Fibroblast of pulmonary artery (primary cell): ENCODE measurements around the gene PFN4.
"Not testable (repeated sequence)": the region's sequence is repeated elsewhere in the genome, so short reads cannot be mapped to it uniquely, and the experiment has no call there.

Experiments
- DNase-seq: peaks from one replicate; pipeline ENCODE4 v3.0.0-alpha.2; 2010; ENCODE audit warnings: low read depth
- H3K4me3 ChIP-seq: replicated peaks from 2 replicates; pipeline ENCODE4 v1.5.1; 2011; ENCODE audit warnings: low read depth, mild to moderate bottlenecking, control low read depth, low read length, moderate library complexity
- CTCF ChIP-seq: IDR thresholded peaks from 2 replicates; pipeline ENCODE4 v1.5.1; 2011; ENCODE audit warnings: mild to moderate bottlenecking, control low read depth, low read length, inconsistent platforms; ENCODE audit errors: missing control alignments

Gene PFN4

GRCh38 chr2:24160761-24161160, 37.6 kb upstream of the PFN4 start:
- DNase-seq = no peak
- no peak overlapping the region for H3K4me3 ChIP-seq
- no peak for TF ChIP-seq CTCF

- H3K4me3 ChIP-seq = no peak overlapping the region
- TF ChIP-seq CTCF = no peak
- no peak for DNase-seq
Observed at GRCh38 chr2:24159708-24160107, 36.6 kb upstream of the PFN4 start.

DNA sequence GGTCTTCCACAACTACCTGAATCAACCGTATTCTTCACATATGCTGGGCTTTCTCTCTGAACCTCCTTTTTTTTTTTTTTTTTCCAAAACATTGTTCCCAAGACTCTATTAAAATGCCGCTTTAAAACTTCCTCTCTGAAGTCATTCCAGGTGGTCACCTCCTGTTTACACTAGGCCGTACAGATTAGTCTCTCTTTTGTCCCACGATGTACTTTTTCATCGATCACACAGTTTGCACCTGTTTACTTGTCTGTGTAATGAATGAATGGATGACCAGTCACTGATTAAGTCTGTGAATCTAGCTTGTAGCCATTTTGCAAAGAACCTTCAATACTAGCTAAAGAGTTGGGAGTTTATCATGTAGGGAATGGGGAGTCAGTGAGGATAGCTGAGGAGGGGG, 35.0 kb upstream of the PFN4 start:
- no peak for DNase-seq
- no peak for TF ChIP-seq CTCF
- H3K4me3 ChIP-seq = no peak overlapping the region

- TF ChIP-seq CTCF = no peak
- DNase-seq = no peak
- no peak overlapping the region for H3K4me3 ChIP-seq
Observed at GRCh38 chr2:24153478-24153877, 30.3 kb upstream of the PFN4 start.

- no peak for TF ChIP-seq CTCF
- H3K4me3 ChIP-seq = no peak overlapping the region
- no peak for DNase-seq
Observed at GRCh38 chr2:24152413-24153197, 29.5 kb upstream of the PFN4 start.

DNA sequence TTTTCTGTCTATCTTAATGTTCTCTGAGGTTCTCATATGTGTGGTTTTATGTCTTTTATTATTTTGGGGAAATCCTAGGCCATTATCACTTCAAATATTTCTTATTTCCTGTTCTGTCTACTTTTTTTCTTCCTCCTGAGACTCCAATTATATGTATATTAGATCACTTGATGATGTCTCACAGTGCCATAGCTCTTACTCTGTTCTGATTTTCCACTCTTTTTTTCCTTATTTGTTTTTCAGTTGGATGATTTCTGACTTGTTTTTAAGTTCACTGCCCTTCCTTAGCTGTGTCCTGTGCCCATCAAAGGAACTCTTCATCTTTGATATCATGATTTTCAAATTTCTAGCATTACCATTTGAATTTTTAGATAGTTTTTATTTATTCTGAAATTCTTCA, 24.2 kb upstream of the PFN4 start:
- peak; percentile 7 for DNase-seq
- H3K4me3 ChIP-seq = no peak overlapping the region
- no peak for TF ChIP-seq CTCF

DNA sequence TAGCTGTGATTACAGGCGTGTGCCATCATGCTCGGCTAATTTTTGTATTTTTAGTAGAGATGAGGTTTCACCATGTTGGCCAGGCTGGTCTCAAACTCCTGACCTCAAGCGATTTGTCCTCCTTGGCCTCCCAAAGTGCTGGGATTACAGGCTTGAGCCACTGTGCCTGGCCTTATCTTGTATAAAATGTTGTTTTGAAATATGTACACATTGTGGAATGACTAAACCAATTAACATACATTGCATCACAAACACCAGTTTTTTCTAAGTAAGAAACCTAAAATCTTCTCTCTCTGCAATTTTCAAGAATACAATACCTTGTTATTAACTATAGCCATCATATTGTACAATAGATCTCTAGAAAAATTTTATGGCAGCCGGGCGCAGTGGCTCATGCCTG, 17.2 kb upstream of the PFN4 start:
- not testable (repeated sequence) for H3K4me3 ChIP-seq
- peak; percentile 21 for DNase-seq
